ENCODE measurements around the gene ARHGEF40.
"Not testable (repeated sequence)": the region's sequence is repeated elsewhere in the genome, so short reads cannot be mapped to it uniquely, and the experiment has no call there.

Gene ARHGEF40

GRCh38 chr14:21039585-21040369 lies 30.3 kb upstream of the ARHGEF40 start:
- no peak for DNase-seq (ENCODE audit: extremely low read depth in 1 of 2, low read depth in 1 of 2)

- no peak for DNase-seq (ENCODE audit: extremely low read depth in 1 of 2, low read depth in 1 of 2)
These were observed 29.7 kb upstream of the ARHGEF40 start for GRCh38 chr14:21040370-21040925.

GRCh38 chr14:21040941-21041340 lies 29.2 kb upstream of the ARHGEF40 start:
- DNase-seq (ENCODE audit: extremely low read depth in 1 of 2, low read depth in 1 of 2) = not testable (repeated sequence)

- no peak for DNase-seq (ENCODE audit: extremely low read depth in 1 of 2, low read depth in 1 of 2)
These were observed 28.2 kb upstream of the ARHGEF40 start, which contains the start of gene RNASE7 for GRCh38 chr14:21041676-21042433. TSS of gene RNASE7 (plus strand) at chr14:21042362. CDS start at chr14:21042993, 631 bp downstream.

GRCh38 chr14:21042918-21043317 lies 27.2 kb upstream of the ARHGEF40 start:
- DNase-seq (ENCODE audit: extremely low read depth in 1 of 2, low read depth in 1 of 2) = no peak

- no peak for DNase-seq (ENCODE audit: extremely low read depth in 1 of 2, low read depth in 1 of 2)
These were observed 26.6 kb upstream of the ARHGEF40 start for GRCh38 chr14:21043387-21043973.

GRCh38 chr14:21043974-21044618 lies 26.0 kb upstream of the ARHGEF40 start:
- DNase-seq (ENCODE audit: extremely low read depth in 1 of 2, low read depth in 1 of 2) = no peak

- DNase-seq (ENCODE audit: extremely low read depth in 1 of 2, low read depth in 1 of 2) = no peak
These were observed 22.7 kb upstream of the ARHGEF40 start for GRCh38 chr14:21047378-21047781.

GRCh38 chr14:21048638-21049037 lies 21.5 kb upstream of the ARHGEF40 start:
- no peak for DNase-seq (ENCODE audit: extremely low read depth in 1 of 2, low read depth in 1 of 2)

GRCh38 chr14:21049271-21049673 lies 20.8 kb upstream of the ARHGEF40 start:
- no peak for DNase-seq (ENCODE audit: extremely low read depth in 1 of 2, low read depth in 1 of 2)

GRCh38 chr14:21050597-21050996 lies 19.5 kb upstream of the ARHGEF40 start:
- DNase-seq (ENCODE audit: extremely low read depth in 1 of 2, low read depth in 1 of 2) = no peak

- DNase-seq (ENCODE audit: extremely low read depth in 1 of 2, low read depth in 1 of 2) = no peak
These were observed 16.7 kb upstream of the ARHGEF40 start for GRCh38 chr14:21053184-21054122.

- no peak for DNase-seq (ENCODE audit: extremely low read depth in 1 of 2, low read depth in 1 of 2)
These were observed 15.9 kb upstream of the ARHGEF40 start for GRCh38 chr14:21054123-21054767.

GRCh38 chr14:21054768-21055145 lies 15.3 kb upstream of the ARHGEF40 start:
- no peak for DNase-seq (ENCODE audit: extremely low read depth in 1 of 2, low read depth in 1 of 2)

- DNase-seq (ENCODE audit: extremely low read depth in 1 of 2, low read depth in 1 of 2) = no peak
These were observed 14.5 kb upstream of the ARHGEF40 start for GRCh38 chr14:21055432-21056117.

GRCh38 chr14:21056520-21057163 lies 13.5 kb upstream of the ARHGEF40 start:
- DNase-seq (ENCODE audit: extremely low read depth in 1 of 2, low read depth in 1 of 2) = no peak

- DNase-seq (ENCODE audit: extremely low read depth in 1 of 2, low read depth in 1 of 2) = no peak
These were observed 12.1 kb upstream of the ARHGEF40 start, which contains the start of gene RNASE8 for GRCh38 chr14:21057803-21058675. TSS of gene RNASE8 (plus strand) at chr14:21057822. CDS start at chr14:21057893, 71 bp downstream.

Data from activated CD8-positive, alpha-beta memory T cell treated with anti-CD3 and anti-CD28 coated beads for 1 hour (primary cell).